OCI-LY7 (cell line): ENCODE results near the gene SPDYE1. TPM values are rescaled to one million over a fixed set of nuclear protein-coding genes. Genes with fewer than 3 reads are reported as not detected.
A peak's percentile ranks its signal among the peaks of the same experiment; 100 is the strongest.

Source experiments
- BruUV-seq: library from RNA; stranded (reverse); fragments of 400-500 nt; replicated peaks from 2 replicates; lab custom pipeline; 2021; lab: Mats Ljungman, UMichigan
- CTCF ChIA-PET: fragments of 300-600 bp; sonication (Branson Sonifier 250); formaldehyde crosslinking; loops from one replicate; lab custom pipeline; 2022; ENCODE audit warnings: antibody characterized with exemption; ENCODE audit not compliant: unreplicated experiment; lab: Charles Lee
- POLR2A ChIA-PET: fragments of 300-600 bp; sonication (Branson Sonifier 250); formaldehyde crosslinking; loops from one replicate; lab custom pipeline; 2022; ENCODE audit warnings: antibody characterized with exemption; lab: Charles Lee
- DNase-seq: peaks from one replicate; pipeline ENCODE4 v3.0.0-alpha.2; 2015; ENCODE audit warnings: low spot score
- H2AFZ ChIP-seq: fragments of 200-600 bp; sonication (generic), shearing (Covaris generic); 2 replicates; pipeline ENCODE4 v1.6.1; 2014; ENCODE audit warnings: mild to moderate bottlenecking, antibody characterized with exemption, low read length, moderate library complexity
- H3K27ac ChIP-seq: fragments of 200-600 bp; sonication (generic); 2 replicates; pipeline ENCODE4 v1.5.1; 2014; ENCODE audit warnings: mixed run types, low read depth, mild to moderate bottlenecking, moderate library complexity, low read length, inconsistent platforms; ENCODE audit not compliant: poor library complexity, severe bottlenecking
- H3K36me3 ChIP-seq: fragments of 200-600 bp; sonication (generic); 2 replicates; pipeline ENCODE4 v1.6.1; 2014; ENCODE audit warnings: mild to moderate bottlenecking, antibody characterized with exemption, low read length, moderate library complexity, mixed read lengths; ENCODE audit not compliant: insufficient read depth
- H3K4me1 ChIP-seq: fragments of 200-600 bp; sonication (generic); 2 replicates; pipeline ENCODE4 v1.5.1; 2014; ENCODE audit warnings: mild to moderate bottlenecking, low read length; ENCODE audit not compliant: insufficient read depth, poor library complexity, severe bottlenecking
- H3K4me2 ChIP-seq: fragments of 200-600 bp; sonication (generic); 2 replicates; pipeline ENCODE4 v1.6.1; 2014; ENCODE audit warnings: mild to moderate bottlenecking, low read length
- H3K4me3 ChIP-seq: fragments of 200-600 bp; sonication (generic); 2 replicates; pipeline ENCODE4 v1.5.1; 2014; ENCODE audit warnings: mild to moderate bottlenecking, low read depth, low read length; ENCODE audit not compliant: poor library complexity, severe bottlenecking
- H3K79me2 ChIP-seq: fragments of 200-600 bp; sonication (generic); 2 replicates; pipeline ENCODE4 v1.6.1; 2016; ENCODE audit warnings: low read depth, mild to moderate bottlenecking, low read length, moderate library complexity, mixed read lengths; ENCODE audit not compliant: insufficient read depth
- H3K9me2 ChIP-seq: fragments of 200-600 bp; sonication (generic); 2 replicates; pipeline ENCODE4 v1.6.1; 2016; ENCODE audit warnings: mild to moderate bottlenecking, low read length, mixed read lengths; ENCODE audit not compliant: insufficient read depth
- H3K9me3 ChIP-seq: fragments of 200-600 bp; sonication (generic); 2 replicates; pipeline ENCODE4 v1.6.1; 2014; ENCODE audit warnings: mild to moderate bottlenecking, mixed run types, low read length, mixed read lengths
- H4K20me1 ChIP-seq: fragments of 200-600 bp; sonication (generic); 2 replicates; pipeline ENCODE4 v1.6.1; 2014; ENCODE audit warnings: mild to moderate bottlenecking, antibody characterized with exemption, low read length, moderate library complexity, mixed read lengths; ENCODE audit not compliant: insufficient read depth
- CTCF ChIP-seq: fragments of 200-600 bp; sonication (generic); conservative IDR thresholded peaks from 2 replicates; pipeline ENCODE4 v1.5.1; 2014; ENCODE audit warnings: mild to moderate bottlenecking, antibody characterized with exemption, low read length, moderate library complexity, mixed read lengths
- EZH2phosphoT487 ChIP-seq: fragments of 200-600 bp; sonication (generic); IDR thresholded peaks from 2 replicates; pipeline ENCODE4 v1.6.1; 2018; ENCODE audit warnings: low read depth, borderline replicate concordance, mild to moderate bottlenecking, mixed run types, antibody characterized with exemption, low read length, moderate library complexity, mixed read lengths
- intact Hi-C: fragments of 100-400 bp; cut with micrococcal nuclease; formaldehyde crosslinking; loops from one replicate; pipeline ENCODE4 v1.10.0; 2022; ENCODE audit not compliant: unreplicated experiment
- total RNA-seq, 2 experiments: library from RNA; depleted of rRNA in 1 of 2; stranded (reverse); fragments of >200 nt in 1 of 2; shearing (Covaris generic) in 1 of 2; gene quantifications; 2 replicates each; pipeline ENCODE4 v1.2.3, GENCODE V29; 2014 to 2022

SPDYE1 gene
- total RNA-seq, 2 experiments from 2014 or later = not detected

GRCh38 chr7:44045226-44046014 is 47.7 kb downstream of the SPDYE1 start:
- ChIA-PET POLR2A (interaction anchor here (0.7 to 1.1 kb wide), 4 partner anchors 22 to 86 kb away, joined by 3 read pairs; no protein-coding TSS in a partner anchor), CTCF (interaction anchor here (0.6 to 0.8 kb wide), 3 partner anchors 21 to 82 kb away, joined by 3 read pairs; no protein-coding TSS in a partner anchor)
- peaks cover 27% of the 10 kb centered on the region for H3K36me3 ChIP-seq
- H3K27ac ChIP-seq = peak overlapping the region; percentile 80
- H4K20me1 ChIP-seq = peaks cover 13% of the 10 kb centered on the region
- H3K4me3 ChIP-seq = peak overlapping the region; percentile 92
- intact Hi-C loops = loop anchor here (1.0 kb wide), 2 partner anchors 9 to 151 kb away; no protein-coding TSS in a partner anchor
- TSS peak; percentile 54 for BruUV-seq
- H3K4me1 ChIP-seq = peaks cover 39% of the 10 kb centered on the region
- H3K79me2 ChIP-seq = peaks cover 39% of the 10 kb centered on the region
- DNase-seq = no peak
- H3K9me2 ChIP-seq = no peaks in the 10 kb centered on the region
- H2AFZ ChIP-seq = peak overlapping the region; percentile 70; the same call in 1 of the 2 replicates
- H3K9me3 ChIP-seq = no peaks in the 10 kb centered on the region
- H3K4me2 ChIP-seq = peak overlapping the region; percentile 96
- TF ChIP-seq CTCF = no peak
- no peak for TF ChIP-seq EZH2phosphoT487

GRCh38 chr7:44046321-44047061 is 48.8 kb downstream of the SPDYE1 start:
- Histone ChIP-seq H3K9me2 (no peaks in the 10 kb centered on the region), H3K79me2 (peaks cover 39% of the 10 kb centered on the region), H3K9me3 (no peaks in the 10 kb centered on the region), H3K27ac (peak overlapping the region; percentile 80), H3K4me2 (peak overlapping the region; percentile 96), H4K20me1 (peaks cover 13% of the 10 kb centered on the region), H3K4me3 (peak overlapping the region; percentile 92), H3K36me3 (peaks cover 38% of the 10 kb centered on the region), H3K4me1 (peaks cover 35% of the 10 kb centered on the region), H2AFZ (no peak overlapping the region)
- no peak for TF ChIP-seq CTCF
- TF ChIP-seq EZH2phosphoT487 = no peak
- BruUV-seq = no TSS peak
- POLR2A ChIA-PET = interaction anchor here (1.1 to 1.6 kb wide), 2 partner anchors 21 to 39 kb away, joined by 3 to 5 read pairs; no protein-coding TSS in a partner anchor
- CTCF ChIA-PET = interaction anchor here (0.6 kb wide), 3 partner anchors 20 to 754 kb away, joined by 3 read pairs; no protein-coding TSS in a partner anchor
- DNase-seq = peak; percentile 87
- intact Hi-C loops = loop anchor here (1.0 kb wide), 1 partner anchor 10 kb away; no protein-coding TSS in a partner anchor
